ENCODE results near the gene GREB1L. TPM values are rescaled to one million over a fixed set of nuclear protein-coding genes. Genes with fewer than 3 reads are reported as not detected.

Gene GREB1L
- total and polyA plus RNA-seq, 9 of the 15 experiments (the other 6 are each of a cell fraction or from before 2014, with no cell fraction given) = 0.03 TPM; not detected in 8

GRCh38 chr18:21454725-21455124 is 212.7 kb downstream of the GREB1L start:
- no peaks in the 10 kb centered on the region for H4K20me1 ChIP-seq (replicated peaks; ENCODE audit: control insufficient read depth, insufficient read depth, low read length)
- TF ChIP-seq HSF4 (CRISPR knock-in tag; IDR thresholded peaks at IDR 0.05; ENCODE audit: borderline replicate concordance) (no peak), ZNF551 (CRISPR knock-in tag; IDR thresholded peaks at IDR 0.05) (no peak), ZFP91 (CRISPR knock-in tag; IDR thresholded peaks at IDR 0.05) (no peak), SRSF7 (optimal IDR thresholded peaks at IDR 0.05; ENCODE audit: low read depth, low read length) (no peak), ZBED1 (IDR thresholded peaks at IDR 0.05) (no peak), EWSR1 (IDR thresholded peaks at IDR 0.05; ENCODE audit: borderline replicate concordance, low read depth, partially characterized antibody) (no peak), NRF1 (conservative IDR thresholded peaks at IDR 0.05 in 1 of 2, IDR thresholded peaks at IDR 0.05 in 1 of 2) (no peak), ZNF277 (CRISPR knock-in tag; IDR thresholded peaks at IDR 0.05; ENCODE audit: borderline replicate concordance) (no peak), SMARCA4 (IDR thresholded peaks at IDR 0.05) (no peak), JUNB (CRISPR knock-in tag; conservative IDR thresholded peaks at IDR 0.05) (no peak)
- TF ChIP-seq, protein P1, sequence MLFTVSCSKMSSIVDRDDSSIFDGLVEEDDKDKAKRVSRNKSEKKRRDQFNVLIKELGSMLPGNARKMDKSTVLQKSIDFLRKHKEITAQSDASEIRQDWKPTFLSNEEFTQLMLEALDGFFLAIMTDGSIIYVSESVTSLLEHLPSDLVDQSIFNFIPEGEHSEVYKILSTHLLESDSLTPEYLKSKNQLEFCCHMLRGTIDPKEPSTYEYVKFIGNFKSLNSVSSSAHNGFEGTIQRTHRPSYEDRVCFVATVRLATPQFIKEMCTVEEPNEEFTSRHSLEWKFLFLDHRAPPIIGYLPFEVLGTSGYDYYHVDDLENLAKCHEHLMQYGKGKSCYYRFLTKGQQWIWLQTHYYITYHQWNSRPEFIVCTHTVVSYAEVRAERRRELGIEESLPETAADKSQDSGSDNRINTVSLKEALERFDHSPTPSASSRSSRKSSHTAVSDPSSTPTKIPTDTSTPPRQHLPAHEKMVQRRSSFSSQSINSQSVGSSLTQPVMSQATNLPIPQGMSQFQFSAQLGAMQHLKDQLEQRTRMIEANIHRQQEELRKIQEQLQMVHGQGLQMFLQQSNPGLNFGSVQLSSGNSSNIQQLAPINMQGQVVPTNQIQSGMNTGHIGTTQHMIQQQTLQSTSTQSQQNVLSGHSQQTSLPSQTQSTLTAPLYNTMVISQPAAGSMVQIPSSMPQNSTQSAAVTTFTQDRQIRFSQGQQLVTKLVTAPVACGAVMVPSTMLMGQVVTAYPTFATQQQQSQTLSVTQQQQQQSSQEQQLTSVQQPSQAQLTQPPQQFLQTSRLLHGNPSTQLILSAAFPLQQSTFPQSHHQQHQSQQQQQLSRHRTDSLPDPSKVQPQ (CRISPR knock-in tag; IDR thresholded peaks at IDR 0.05; ENCODE audit: borderline replicate concordance) = no peak
- TF ChIP-seq, protein P2, sequence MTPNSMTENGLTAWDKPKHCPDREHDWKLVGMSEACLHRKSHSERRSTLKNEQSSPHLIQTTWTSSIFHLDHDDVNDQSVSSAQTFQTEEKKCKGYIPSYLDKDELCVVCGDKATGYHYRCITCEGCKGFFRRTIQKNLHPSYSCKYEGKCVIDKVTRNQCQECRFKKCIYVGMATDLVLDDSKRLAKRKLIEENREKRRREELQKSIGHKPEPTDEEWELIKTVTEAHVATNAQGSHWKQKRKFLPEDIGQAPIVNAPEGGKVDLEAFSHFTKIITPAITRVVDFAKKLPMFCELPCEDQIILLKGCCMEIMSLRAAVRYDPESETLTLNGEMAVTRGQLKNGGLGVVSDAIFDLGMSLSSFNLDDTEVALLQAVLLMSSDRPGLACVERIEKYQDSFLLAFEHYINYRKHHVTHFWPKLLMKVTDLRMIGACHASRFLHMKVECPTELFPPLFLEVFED (CRISPR knock-in tag; conservative IDR thresholded peaks at IDR 0.05) = no peak
- no peaks in the 10 kb centered on the region for H3K79me2 ChIP-seq (ENCODE audit: control insufficient read depth, insufficient read depth, low read length)
- H3K36me3 ChIP-seq (ENCODE audit: control insufficient read depth, insufficient read depth, low read length) = no peaks in the 10 kb centered on the region
- no peaks in the 10 kb centered on the region for H3K9me3 ChIP-seq (replicated peaks; ENCODE audit: control insufficient read depth, insufficient read depth, low read depth, low read length)
- BruUV-seq (replicated peaks) = no TSS peak
- ChIA-PET POLR2A (no interaction called here), CTCF (ENCODE audit: low intra/inter-chr PET ratio) (interaction anchor here (0.7 kb wide), 1 partner anchor 100 kb away, joined by 3 read pairs; no protein-coding TSS in a partner anchor)
- intact Hi-C loops (cut with micrococcal nuclease) = no loop called here
- FAIRE-seq (no peak), ATAC-seq (no peak), DNase-seq (ENCODE audit: extremely low read depth in 1 of 4, low spot score in 3 of 4) (no peak)
- H3K9me1 ChIP-seq (ENCODE audit: control insufficient read depth, insufficient read depth, low read length) = no peaks in the 10 kb centered on the region
- H3K4me1 ChIP-seq (replicated peaks in 1 of 2; ENCODE audit: control insufficient read depth in 2 of 2, insufficient read depth in 2 of 2, low read length in 2 of 2) = no peaks in the 10 kb centered on the region
- no peak overlapping the region for H2AFZ ChIP-seq (ENCODE audit: low read depth, low read length)
- H3K27ac ChIP-seq (ENCODE audit: extremely low read depth, low read depth, low read length) = no peak overlapping the region
- in situ Hi-C loops (cut with MboI) = no loop called here
- no peak overlapping the region for H3K4me2 ChIP-seq (ENCODE audit: insufficient read depth, low read length)
- H3K27me3 ChIP-seq (ENCODE audit: control insufficient read depth in 2 of 2, insufficient read depth in 2 of 2, low read length in 2 of 2) = peaks cover 21 to 22% of the 10 kb centered on the region in 2 experiments
- H3K9ac ChIP-seq (ENCODE audit: insufficient read depth in 1 of 2, low read depth in 2 of 2, low read length in 2 of 2) = no peak overlapping the region
- no peak overlapping the region for H3K4me3 ChIP-seq
- WGBS (ENCODE audit: insufficient coverage, low coverage, missing lambda C conversion rate) = 0% methylated on average over 5 of the region's 5 CpGs
